Ecto neural progenitor cell (in vitro differentiated cells): Measurements from ENCODE around the gene PLXNB2.
"Not testable (repeated sequence)": the region's sequence is repeated elsewhere in the genome, so short reads cannot be mapped to it uniquely, and the experiment has no call there.

ENCODE experiments used
- DNase-seq: peaks from one replicate; pipeline ENCODE4 v3.0.0-alpha.2; 2018; ENCODE audit warnings: low spot score

PLXNB2 gene

DNA sequence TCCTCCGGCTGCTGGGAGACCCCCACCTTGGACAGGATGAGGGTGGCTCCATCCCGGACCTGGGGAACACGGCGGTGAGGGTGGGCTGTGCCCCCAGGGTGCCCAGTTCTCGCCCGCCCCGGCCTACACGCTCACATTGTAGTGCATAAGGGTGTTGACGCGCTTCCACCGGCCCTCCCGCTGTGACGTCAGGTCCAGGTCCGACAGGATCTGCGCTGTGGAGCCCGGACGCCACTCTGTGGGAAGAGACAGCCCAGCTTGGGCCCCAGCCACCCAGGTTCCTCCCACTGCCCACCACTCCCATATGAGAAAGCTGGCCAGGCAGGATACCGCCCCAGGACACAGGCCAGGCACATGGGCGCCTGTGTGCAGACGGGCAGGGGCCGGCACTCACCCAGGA, 29.0 kb downstream of the PLXNB2 start:
- no peak for DNase-seq

DNA sequence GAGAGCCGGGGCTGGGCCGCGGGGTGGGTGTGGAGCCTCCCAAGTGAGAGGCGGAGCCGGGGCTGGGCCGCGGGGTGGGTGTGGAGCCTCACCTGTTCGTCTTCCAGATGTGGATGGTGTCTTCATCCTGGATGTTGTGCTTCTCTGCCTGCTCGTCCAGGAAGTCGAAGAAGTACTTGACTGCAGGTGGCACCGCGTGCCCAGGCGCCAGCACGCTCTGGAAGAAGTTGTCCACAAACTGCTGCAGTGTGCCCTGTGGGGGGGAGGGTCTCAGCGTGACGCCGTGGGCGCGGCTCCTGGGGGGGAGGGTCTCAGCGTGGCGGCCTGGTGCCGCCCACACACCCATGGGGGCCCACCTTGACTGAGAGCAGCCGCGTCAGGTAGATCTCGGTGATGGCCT, 29.7 kb downstream of the PLXNB2 start:
- DNase-seq: no peak

DNA sequence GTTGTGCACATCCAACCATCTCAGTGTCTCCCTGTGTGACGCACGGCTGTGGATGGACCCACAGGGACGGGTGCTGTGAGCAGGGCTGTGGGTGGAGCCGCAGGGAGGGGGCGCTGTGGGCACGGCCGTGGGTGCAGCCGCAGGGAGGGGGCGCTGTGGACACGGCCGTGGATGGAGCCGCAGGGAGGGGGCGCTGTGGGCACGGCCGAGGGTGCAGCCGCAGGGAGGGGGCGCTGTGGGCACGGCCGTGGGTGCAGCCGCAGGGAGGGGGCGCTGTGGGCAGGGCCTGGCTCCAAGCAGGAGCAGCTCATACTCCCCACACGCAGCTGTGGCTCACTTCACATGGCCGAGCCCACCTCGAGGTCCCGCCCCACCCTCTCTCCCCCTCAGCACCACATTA, 31.3 kb downstream of the PLXNB2 start:
- DNase-seq: peak; percentile 66

DNA sequence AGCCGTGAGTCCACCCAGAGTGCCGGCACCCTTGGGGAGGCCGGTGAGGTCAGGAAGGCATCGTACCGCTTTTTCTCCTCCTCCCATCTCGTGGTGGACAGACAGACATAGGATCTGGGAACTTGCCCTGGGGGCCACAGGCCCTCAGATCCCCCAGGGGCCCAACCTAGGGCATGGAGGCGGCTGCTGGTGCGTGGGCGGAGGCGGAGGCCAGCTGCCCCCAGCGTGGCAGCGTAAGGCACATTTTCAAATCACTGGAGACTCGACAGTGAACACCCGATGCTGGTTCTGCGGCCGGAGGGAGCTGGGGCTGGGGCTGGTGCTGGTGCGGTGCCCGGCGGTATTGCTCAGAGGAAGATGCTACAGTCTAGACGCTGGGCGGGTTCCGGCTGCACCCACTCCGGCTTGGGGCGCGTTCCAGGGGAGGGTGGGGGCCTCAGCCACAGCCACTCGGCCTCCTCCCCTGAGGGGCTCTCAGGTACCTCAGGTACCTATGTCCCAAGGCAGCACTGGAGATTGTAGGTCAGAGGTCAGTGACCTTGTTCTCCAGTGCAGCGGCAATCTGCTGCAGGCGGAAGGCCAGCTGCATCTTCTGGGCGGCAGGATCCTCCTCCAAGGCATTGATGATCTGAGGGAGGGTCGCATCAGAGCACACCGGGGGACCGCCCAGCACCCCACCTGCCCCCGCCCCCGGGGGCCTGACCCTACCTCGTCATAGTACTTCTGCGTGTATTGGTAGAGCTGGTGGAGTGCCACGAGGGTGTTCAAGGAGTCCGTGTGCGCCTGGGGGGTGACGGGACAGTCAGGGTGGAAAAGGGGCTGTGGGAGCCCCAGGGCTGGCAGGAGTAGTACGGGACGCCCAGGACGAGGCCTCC, 32.0 kb downstream of the PLXNB2 start:
- no peak for DNase-seq

DNA sequence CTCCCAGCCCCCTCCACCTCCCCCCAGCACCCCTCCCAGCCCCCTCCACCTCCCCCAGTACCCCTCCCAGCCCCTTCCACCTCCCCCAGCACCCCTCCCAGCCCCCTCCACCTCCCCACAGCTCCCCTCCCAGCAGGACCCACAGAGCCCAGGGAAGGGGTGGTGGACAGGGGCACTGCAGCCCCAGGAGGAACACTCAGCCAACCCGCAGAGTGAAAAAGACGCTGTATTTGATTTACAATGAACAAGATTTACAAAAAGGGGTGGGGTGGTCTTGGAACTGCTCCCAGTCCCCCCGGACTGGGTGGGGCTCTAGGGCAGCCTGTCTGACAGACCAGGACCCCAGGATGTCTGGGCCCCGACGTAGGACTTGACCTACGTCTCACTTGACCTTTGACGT, 32.7 kb downstream of the PLXNB2 start:
- no peak for DNase-seq

DNA sequence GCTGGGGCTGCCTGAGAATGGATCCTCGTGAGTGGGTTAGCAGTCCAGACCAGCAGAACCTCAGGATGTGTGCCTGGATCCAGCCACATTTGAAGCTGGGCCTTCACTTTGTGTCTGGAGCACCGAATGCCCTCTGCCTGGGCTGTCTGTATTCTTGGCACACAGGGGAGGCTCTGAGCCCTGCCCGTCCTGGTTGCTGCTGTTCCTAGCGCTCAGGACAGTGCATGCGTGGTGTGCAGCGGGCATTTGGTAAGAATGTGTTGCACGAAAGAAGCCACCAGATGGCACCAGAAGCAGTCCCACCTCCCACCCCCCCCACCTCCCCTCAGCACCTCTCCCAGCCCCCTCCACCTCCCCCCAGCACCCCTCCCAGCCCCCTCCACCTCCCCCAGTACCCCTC, 33.1 kb downstream of the PLXNB2 start:
- no peak for DNase-seq

DNA sequence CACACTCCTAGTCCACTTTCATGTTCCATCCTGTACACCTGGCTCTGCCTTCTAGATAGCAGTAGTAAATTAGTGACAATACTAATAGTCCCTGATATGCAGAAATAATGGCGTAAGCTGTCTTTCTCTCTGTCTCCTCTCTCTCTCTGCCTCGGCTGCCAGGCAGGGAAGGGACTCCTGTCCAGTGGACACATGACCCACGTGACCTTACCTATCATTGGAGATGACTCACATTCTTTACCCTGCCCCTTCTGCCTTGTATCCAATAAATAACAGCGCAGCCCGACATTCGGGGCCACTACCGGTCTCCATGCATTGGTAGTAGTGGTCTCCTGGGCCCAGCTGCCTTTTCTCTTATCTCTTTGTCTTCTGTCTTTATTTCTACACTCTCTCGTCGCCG, 33.7 kb downstream of the PLXNB2 start:
- not testable (repeated sequence) for DNase-seq

DNA sequence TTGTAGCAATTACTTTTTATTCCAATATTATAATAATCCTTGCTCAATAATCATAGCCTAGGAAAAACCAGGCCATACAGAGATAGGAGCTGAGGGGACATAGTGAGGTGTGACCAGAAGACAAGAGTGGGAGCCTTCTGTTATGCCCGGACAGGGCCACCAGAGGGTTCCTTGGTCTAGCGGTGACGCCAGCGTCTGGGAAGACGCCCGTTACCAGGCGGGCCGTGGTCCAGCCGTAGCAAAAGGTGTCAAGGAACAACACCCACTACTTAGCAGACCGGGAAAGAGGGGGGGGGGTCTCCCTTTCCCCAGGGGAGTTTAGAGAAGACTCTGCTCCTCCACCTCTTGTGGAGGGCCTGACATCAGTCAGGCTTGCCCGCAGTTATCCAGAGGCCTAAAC, 34.1 kb downstream of the PLXNB2 start:
- DNase-seq: not testable (repeated sequence)

DNA sequence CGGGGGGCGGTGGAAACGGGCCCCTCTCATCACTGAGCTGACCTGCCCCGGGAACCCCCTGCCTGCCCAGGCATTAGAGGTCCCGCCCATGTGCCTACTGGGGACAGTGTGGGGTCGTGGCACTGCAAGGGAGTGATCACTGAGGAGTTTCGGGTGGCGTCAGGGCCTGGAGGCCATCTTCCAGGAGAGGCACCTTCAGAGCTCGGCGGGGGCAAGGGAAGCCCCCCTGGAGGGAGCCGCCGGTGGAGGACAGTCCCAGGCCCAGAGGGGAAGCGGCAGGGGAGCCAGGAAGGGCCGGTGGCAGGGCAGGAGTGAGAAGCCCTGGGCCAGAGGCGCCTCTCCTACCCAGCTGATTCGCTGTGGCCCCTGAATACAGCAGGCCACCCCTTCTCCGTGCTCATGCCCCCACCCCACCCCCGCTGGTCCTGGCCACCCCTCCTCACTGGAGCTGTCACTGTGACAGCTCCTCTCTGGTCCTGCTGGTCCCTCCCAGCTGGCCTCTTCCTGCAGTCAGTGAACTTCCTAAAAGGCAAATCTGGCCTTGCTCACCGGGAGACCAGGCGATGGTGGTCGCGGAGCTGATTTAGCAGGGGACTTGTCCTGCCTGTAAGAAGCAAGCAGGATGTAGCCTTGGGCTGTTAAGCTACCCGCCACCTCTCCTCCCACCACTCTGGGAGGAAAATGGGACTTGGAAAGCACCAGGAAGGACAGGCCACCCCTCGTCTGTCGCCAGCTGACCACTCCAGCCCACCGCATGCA, 35.2 kb downstream of the PLXNB2 start:
- DNase-seq: no peak

DNA sequence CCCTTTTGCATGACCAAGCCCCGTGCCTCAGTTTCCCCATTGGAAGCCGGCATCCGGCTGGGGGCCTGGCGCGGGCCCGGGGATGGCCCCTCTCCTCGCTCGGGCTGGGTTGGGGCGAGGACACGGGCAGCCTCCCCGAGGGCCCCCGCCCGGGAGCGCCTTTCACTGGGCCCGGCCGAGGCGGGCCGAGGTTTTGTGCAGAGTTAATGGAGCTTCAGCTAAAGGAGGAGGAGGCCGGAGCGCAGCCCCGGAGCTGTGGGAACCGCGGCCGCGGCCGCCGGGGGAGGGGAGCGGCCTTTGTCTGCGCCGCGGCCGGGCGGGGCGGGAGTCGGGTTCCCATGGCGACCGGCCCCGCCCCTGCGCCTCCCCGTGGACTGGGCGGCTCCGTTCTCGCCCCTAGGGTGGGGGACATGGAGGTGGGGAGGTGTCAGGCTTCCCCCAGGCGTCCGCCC, 35.9 kb downstream of the PLXNB2 start:
- peak; percentile 88 for DNase-seq

DNA sequence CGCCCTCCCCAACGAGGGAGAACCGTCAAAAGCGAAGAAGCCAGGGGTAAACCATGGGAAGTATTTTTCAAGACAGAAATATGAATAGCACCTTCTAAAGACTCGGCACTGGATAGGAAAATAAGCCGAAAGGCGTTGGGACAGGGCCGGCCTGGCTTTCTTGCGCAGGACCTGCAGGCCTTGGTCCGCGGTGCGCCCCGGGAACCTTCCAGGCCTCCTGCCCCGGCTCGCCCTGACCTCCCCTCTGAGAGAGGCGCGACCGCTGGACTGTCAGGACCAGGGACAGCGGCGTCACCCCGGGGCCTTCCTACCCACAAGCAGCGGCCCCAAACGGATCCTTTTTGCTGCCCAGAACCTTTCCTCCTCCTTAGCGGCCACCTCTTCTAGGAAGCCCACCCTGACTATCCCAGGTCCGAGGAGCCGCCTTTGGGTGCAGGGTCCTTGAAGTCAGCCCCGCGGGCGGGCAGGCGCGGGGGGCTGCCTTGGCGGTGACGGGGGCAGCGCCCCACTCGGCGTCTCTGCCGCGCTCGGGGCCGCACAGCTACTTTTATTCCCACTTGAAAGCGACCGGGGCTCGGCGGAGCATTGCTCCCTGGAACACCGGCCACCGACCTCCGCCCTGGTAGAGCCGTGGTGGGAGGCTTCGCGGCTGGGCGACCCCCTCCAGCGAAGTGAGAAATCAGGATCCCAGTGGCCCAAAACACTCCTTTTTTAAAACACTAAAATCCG, 36.6 kb downstream of the PLXNB2 start:
- DNase-seq: peak; percentile 90

DNA sequence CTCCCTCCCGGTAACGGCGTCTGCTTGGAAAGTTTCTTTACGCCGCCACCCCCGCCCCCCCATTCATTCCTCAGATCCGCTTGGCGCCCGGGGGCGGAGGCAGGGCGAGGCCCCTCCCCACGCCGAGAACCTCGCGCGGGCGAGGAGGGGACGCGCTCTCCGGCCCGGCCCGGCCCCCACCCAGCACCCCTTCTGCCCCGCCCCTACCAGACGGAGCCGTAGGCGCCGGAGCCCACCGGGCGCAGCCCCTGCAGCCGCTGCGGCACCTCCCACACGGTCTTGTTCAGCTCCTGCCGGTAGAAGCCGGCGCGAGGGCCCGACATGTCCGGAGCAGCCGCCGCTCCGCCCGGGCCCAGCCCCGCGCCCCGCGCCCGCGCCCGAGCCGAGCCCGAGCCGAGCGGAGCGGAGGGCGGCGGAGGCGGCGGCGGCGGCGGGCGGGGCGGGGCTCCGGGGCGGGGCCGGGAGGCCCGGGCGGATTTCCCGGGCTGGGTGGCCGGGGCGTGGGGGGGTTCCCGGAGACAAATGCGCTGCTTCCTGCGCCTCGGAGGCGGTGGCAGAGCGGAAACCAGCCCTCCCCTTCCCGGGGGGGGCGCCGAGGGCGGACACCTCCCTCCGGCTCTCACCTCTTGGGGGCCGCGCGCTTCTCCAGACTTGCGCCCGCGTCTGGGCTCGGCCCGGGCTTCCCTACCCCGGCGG, 37.3 kb downstream of the PLXNB2 start, which contains the start of gene MAPK11:
MAPK11 (minus strand) TSS at position 411 of the 696 bp plus-strand sequence; CDS start at position 323, 88 bp downstream.
- DNase-seq: peak; percentile 72

DNA sequence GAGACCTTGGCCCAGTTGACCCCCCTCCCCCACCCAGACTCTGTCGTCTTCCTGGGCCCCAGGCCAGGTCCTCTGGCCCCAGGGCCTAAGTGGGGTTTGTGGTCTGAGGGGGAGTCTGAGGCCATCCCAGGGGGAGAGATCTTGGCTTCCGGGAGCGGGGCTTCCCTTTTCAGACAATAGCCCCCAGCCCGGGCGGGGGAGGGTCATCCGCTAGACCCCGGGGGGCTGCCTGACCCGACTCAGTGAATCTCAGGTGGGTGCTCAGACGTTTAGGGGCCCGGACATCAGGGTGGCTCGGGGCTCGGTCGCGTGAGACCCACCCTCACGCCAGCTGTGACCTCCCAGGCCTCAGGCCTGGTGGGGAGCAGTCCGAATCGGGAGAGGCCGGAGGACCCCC, 37.9 kb downstream of the PLXNB2 start:
- DNase-seq: no peak

DNA sequence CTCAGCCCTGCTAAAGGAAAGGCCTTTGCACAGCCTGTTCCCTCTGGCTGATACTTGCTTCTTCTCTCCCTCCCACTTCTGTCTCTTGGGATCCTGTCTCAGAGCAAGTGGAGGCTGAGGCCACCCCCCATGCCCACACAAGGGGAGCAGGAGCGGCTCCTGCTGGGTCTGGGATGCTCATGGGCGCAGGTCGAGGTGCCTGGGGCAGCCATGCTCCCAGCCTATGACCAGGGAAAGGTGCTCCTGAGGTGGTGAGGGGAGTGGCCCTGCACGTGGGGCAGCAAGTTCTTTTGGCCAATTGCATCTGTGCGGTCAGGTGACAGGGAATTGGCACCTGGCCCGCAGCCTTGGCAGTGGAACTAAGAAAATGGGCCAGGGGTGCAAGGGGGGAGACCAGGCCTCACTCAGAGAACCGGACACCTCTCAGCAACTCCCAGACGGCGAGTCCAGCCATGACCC, 38.8 kb downstream of the PLXNB2 start:
- no peak for DNase-seq

DNA sequence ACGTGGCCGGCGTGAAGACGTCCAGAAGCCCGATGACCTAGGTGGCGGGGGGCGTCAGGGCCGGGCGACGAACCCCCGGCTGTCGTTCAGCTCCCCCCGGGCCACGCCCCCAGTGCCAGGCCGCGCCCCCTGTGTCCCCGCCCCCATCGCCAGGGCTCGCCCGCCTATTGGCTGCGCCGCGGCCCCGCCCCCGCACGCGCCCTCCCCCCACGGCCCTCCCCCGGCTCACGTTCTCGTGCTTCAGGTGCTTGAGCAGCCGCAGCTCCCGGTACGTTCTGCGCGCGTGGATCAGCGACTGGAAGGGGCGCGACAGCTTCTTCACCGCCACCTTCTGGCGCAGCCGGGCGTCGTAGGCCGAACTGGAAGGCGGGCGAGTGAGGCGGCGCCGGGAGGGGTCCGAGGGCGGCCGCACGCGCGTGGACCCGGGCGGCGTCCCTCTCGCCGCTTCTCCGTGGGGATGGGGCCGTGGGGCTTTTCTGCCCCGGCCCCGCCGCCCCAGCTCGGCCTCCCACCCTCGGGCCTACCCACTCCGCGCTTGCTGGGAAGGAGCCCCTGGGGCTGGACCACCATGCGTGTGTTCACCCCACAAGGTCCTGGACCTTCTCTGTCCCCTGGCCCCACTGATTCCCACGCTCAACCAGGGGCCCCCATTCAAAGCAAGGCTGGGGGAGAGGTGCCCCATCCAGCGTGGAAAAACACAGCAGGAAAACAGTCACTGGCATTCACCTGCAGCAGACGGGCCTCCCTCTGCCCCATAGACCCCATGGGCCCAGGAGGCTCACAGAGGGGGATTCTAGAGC, 39.7 kb downstream of the PLXNB2 start:
- no peak for DNase-seq

DNA sequence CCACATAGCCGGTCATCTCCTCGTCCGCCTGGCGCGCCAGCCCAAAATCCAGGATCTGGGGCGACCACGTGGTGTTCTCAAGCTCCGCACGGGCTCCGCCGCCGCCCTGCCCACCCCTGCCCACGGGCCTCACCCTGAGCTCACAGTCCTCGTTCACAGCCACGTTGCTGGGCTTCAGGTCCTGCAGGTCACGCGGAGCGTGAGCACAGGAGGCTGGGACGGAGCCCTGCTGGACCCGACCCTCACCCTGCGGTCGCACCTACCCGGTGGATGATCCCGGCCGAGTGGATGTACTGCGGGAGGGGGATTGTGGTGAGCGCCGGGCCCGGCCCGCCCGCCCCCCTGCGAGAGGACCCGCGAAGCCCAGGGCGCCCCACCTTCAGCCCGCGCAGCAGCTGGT, 40.5 kb downstream of the PLXNB2 start:
- no peak for DNase-seq

DNA sequence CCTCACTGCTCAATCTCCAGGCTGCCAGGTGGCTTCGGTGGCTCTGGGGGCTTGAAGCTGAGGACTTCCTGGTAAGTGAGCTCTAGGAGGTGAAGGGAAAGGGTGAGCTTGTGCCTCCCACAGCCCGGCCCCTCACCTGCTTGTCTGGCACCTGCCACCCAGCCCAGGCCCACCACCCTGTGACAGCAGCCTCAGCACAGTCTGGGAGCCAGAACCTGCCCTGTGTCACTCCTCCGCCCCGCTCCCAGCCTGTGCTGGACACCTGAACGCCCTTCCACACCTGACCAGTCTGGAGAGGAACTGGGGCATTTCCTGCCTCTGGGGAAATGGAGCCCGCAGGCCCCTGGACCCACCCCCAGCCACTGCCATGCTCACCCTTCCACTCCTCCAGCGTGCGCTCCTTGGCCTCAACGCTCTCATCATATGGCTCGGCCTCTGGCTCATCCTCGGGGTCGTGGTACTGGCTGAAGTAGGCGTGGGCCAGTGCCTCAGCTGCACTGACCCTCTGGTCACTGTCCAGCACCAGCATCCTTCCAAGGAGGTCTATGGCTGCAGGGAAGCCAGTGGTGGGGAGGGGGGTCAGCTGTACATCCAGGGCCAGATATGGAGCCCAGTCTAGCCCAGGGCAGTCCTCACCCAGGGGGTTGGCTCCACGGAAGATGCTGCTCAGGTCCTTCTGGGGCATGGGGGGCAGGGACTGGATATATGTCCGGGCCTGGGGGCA, 42.3 kb downstream of the PLXNB2 start:
- no peak for DNase-seq

DNA sequence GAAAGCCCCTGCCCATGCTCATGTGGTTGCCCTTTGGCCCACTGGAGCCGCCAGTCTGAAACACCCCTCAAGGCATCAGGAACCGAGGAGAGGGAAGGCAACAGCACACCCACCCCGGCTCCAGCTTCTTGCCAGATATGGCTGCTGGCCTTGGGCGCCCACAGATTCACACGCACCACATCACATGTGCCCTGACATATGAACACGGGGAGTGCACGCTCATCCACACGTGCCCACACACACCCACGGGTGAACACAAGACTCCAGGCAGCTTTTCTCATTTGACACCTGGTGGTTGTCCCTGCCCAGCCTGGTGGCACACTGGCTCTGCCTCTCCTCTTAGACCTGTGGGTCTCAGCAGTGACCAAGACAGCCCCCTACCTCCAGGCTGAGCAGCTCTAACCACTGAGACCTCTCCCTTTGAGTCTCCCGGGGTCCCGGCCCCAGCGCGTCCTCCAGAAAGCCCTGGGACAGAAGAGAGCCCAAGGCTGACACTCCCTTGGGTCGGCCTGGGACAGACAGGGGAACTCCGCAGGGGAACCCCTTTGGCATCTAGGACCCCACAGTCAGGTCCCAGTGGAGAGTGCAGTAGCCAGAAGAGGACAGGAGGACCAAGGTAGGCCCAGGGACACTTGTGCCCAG, 43.2 kb downstream of the PLXNB2 start:
- no peak for DNase-seq

DNA sequence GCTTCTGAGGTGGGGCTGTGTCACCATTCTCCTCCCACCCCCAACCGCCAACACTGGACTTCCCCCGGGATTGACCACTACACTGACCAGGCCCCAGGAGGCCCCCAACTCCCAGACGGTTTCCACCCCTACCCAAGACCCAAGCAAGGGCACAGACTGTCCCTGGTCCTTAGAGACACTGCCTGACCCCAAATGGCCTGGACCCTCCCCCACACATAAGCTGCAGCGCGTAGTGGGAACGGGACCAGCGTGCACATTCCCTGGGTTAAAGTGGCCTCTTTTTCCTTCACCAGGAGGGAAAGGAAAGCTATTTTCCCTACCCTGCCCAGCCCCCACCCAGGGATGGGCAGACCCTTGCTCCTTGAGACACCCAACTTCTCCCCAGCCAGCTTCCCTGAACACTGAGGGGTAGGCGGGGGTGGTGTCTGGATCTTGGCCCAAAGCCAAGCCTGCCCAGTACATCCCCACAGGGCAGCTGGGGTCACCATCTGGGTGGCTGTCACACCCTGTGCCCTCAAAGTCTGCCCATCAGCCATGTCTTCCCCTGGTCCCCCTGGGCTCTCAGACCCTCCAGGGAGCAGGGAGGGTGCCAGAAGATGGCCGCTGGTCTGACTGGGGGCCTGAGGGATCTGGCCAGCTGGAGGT, 44.4 kb downstream of the PLXNB2 start:
- DNase-seq: no peak
